HepG2 (cell line): ENCODE data around the gene CA9. TPM values are rescaled to one million over a fixed set of nuclear protein-coding genes. Genes with fewer than 3 reads are reported as not detected.

Experiments used
- AGO1 ChIP-seq: fragments of 200-400 bp; formaldehyde crosslinking; IDR thresholded peaks from 2 replicates; pipeline ENCODE4 v1.6.1; 2017; ENCODE audit warnings: mild to moderate bottlenecking, low read depth, low read length, moderate library complexity; ENCODE audit not compliant: poor library complexity, severe bottlenecking
- ARHGAP35 ChIP-seq: sonication (generic); formaldehyde crosslinking; IDR thresholded peaks from 2 replicates; pipeline ENCODE4 v1.9.0; 2022; ENCODE audit warnings: mild to moderate bottlenecking, inconsistent platforms, moderate library complexity, missing genetic modification reagents, borderline replicate concordance
- CENPT ChIP-seq: sonication (generic); formaldehyde crosslinking; IDR thresholded peaks from 2 replicates; pipeline ENCODE4 v1.8.0; 2022; ENCODE audit warnings: low read depth, mild to moderate bottlenecking, moderate library complexity, missing genetic modification reagents
- FUBP1 ChIP-seq: sonication (generic); formaldehyde crosslinking; IDR thresholded peaks from 2 replicates; pipeline ENCODE4 v1.5.1; 2020; ENCODE audit warnings: missing genetic modification reagents, mild to moderate bottlenecking, borderline replicate concordance
- HNF1B ChIP-seq: sonication (generic); formaldehyde crosslinking; IDR thresholded peaks from 2 replicates; pipeline ENCODE4 v1.5.1; 2020; ENCODE audit warnings: mild to moderate bottlenecking, moderate library complexity, missing genetic modification reagents
- JUND ChIP-seq: sonication (generic); formaldehyde crosslinking; IDR thresholded peaks from 2 replicates; pipeline ENCODE4 v1.8.0; 2022; ENCODE audit warnings: mild to moderate bottlenecking, missing genetic modification reagents
- KDM6A ChIP-seq: IDR thresholded peaks from 2 replicates; pipeline ENCODE4 v1.6.1; 2016; ENCODE audit warnings: low read depth
- MAF1 ChIP-seq: sonication (generic); formaldehyde crosslinking; IDR thresholded peaks from 2 replicates; pipeline ENCODE4 v1.5.0; 2020; ENCODE audit warnings: missing genetic modification reagents, borderline replicate concordance
- MEIS1 ChIP-seq: sonication (generic); formaldehyde crosslinking; IDR thresholded peaks from 2 replicates; pipeline ENCODE4 v1.9.0; 2021; ENCODE audit warnings: mild to moderate bottlenecking, missing genetic modification reagents, moderate library complexity, borderline replicate concordance
- PRPF4 ChIP-seq: fragments of 200-400 bp; formaldehyde crosslinking; IDR thresholded peaks from 2 replicates; pipeline ENCODE4 v1.6.1; 2016; ENCODE audit warnings: low read length, low read depth; ENCODE audit not compliant: poor library complexity, severe bottlenecking
- SMAD9 ChIP-seq: sonication (generic); formaldehyde crosslinking; IDR thresholded peaks from 2 replicates; pipeline ENCODE4 v1.5.1; 2020; ENCODE audit warnings: mild to moderate bottlenecking, missing genetic modification reagents
- SPEN ChIP-seq: sonication (generic); formaldehyde crosslinking; IDR thresholded peaks from 2 replicates; pipeline ENCODE4 v1.5.1; 2020; ENCODE audit warnings: low read depth, mild to moderate bottlenecking, missing genetic modification reagents
- SYNCRIP ChIP-seq: fragments of 200-400 bp; formaldehyde crosslinking; IDR thresholded peaks from 2 replicates; pipeline ENCODE4 v1.6.1; 2018; ENCODE audit warnings: mild to moderate bottlenecking, low read depth, low read length; ENCODE audit not compliant: insufficient read depth
- TMF1 ChIP-seq: sonication (generic); formaldehyde crosslinking; IDR thresholded peaks from 2 replicates; pipeline ENCODE4 v1.8.1; 2022; ENCODE audit warnings: low read depth, missing genetic modification reagents
- U2AF2 ChIP-seq: fragments of 200-400 bp; formaldehyde crosslinking; IDR thresholded peaks from 2 replicates; pipeline ENCODE4 v1.6.1; 2017; ENCODE audit warnings: low read depth, mild to moderate bottlenecking, low read length
- ZBTB7B ChIP-seq: sonication (generic); formaldehyde crosslinking; IDR thresholded peaks from 2 replicates; pipeline ENCODE4 v1.4.0; 2020; ENCODE audit warnings: missing genetic modification reagents
- ZKSCAN8 ChIP-seq: IDR thresholded peaks from 2 replicates; pipeline ENCODE4 v1.6.1; 2016; ENCODE audit warnings: borderline replicate concordance, missing genetic modification reagents, missing compliant biosample characterization
- ZNF275 ChIP-seq: sonication (generic); formaldehyde crosslinking; IDR thresholded peaks from 2 replicates; pipeline ENCODE4 v1.8.0; 2022; ENCODE audit warnings: missing genetic modification reagents, mild to moderate bottlenecking, inconsistent platforms, borderline replicate concordance
- ZNF33A ChIP-seq: sonication (generic); formaldehyde crosslinking; IDR thresholded peaks from 2 replicates; pipeline ENCODE4 v1.5.1; 2020; ENCODE audit warnings: missing genetic modification reagents, mild to moderate bottlenecking, moderate library complexity, borderline replicate concordance
- ZNF501 ChIP-seq: sonication (generic); formaldehyde crosslinking; IDR thresholded peaks from 2 replicates; pipeline ENCODE4 v1.5.1; 2020; ENCODE audit warnings: mild to moderate bottlenecking, moderate library complexity, missing genetic modification reagents
- ZNF639 ChIP-seq: conservative IDR thresholded peaks from 2 replicates; pipeline ENCODE4 v1.6.1; 2018; ENCODE audit warnings: missing genetic modification reagents
- polyA plus RNA-seq, 8 experiments: library from polyadenylated mRNA; depleted of rRNA in 3 of 8; stranded (reverse) in 7 of 8; unstranded in 1 of 8; fragments of >200 nt; fragmentation: Illumina TruSeq in 4 of 8; extraction: Trizol in 4 of 8; gene quantifications; 2 replicates each; pipeline versions ENCODE4 v1.2.1 to v1.2.3, GENCODE V29; 2011 to 2016; ENCODE audit warnings: low read depth in 4 of 8, missing spikeins in 1 of 8, mixed read lengths in 1 of 8; ENCODE audit not compliant: insufficient read depth in 1 of 8
- total RNA-seq, 5 experiments: library from RNA; depleted of rRNA; stranded (reverse); fragments of >200 nt; fragmentation: Illumina TruSeq; extraction: Trizol; gene quantifications; 2 replicates each; pipeline ENCODE4 v1.2.3, GENCODE V29; 2016; ENCODE audit warnings: low read depth in 1 of 5

Gene CA9
- total and polyA plus RNA-seq, 2 of the 13 experiments (the other 11 are each of a cell fraction or from before 2014, with no cell fraction given), result 0.13 to 152 TPM

GRCh38 chr9:35664531-35665470 lies 8.9 kb upstream of the CA9 start, which contains the start of gene ARHGEF39 (continued):
- TF ChIP-seq ZNF639 (CRISPR knock-in tag) (peak; percentile 53; the same call in 1 of the 2 replicates), ARHGAP35 (CRISPR knock-in tag) (peak; percentile 61; the same call in 1 of the 2 replicates), TMF1 (CRISPR knock-in tag) (peak; percentile 85; the same call in 1 of the 2 replicates), FUBP1 (CRISPR knock-in tag) (no peak), AGO1 (peak; percentile 37), CENPT (CRISPR knock-in tag) (peak; percentile 58; the same call in 1 of the 2 replicates), SMAD9 (0 out of 2 replicates have a peak, but pooled peaks have one; percentile 48), SYNCRIP (no peak), MEIS1 (0 out of 2 replicates have a peak, but pooled peaks have one; percentile 11), ZNF501 (CRISPR knock-in tag) (peak; percentile 95), ZNF33A (CRISPR knock-in tag) (no peak), ZKSCAN8 (CRISPR knock-in tag) (peak; percentile 59; the same call in 1 of the 2 replicates), MAF1 (CRISPR knock-in tag) (peak; percentile 60; the same call in 1 of the 2 replicates), SPEN (CRISPR knock-in tag) (peak; percentile 78), U2AF2 (no peak), ZNF275 (CRISPR knock-in tag) (peak; percentile 59; the same call in 1 of the 2 replicates), KDM6A (CRISPR knock-in tag) (no peak), ZBTB7B (0 out of 2 replicates have a peak, but pooled peaks have one; percentile 75), PRPF4 (no peak), HNF1B (CRISPR knock-in tag) (0 out of 2 replicates have a peak, but pooled peaks have one; percentile 54), JUND (CRISPR knock-in tag) (0 out of 2 replicates have a peak, but pooled peaks have one; percentile 45)
